Measurements from ENCODE around the gene SCAMP5.
A peak's percentile ranks its signal among the peaks of the same experiment; 100 is the strongest.

The SCAMP5 gene

GRCh38 chr15:74995182-74995778, at the start of gene SCAMP5:
SCAMP5 (plus strand) TSS chr15:74995563; CDS start chr15:75011840, 16,277 bp downstream.
- peak; percentile 98 for DNase-seq (ENCODE audit: low spot score)
- in situ Hi-C loops (cut with MboI; ENCODE audit: low pct_unique_long_range_greater_than_20kb, low sequenced_read_pairs, unreplicated experiment), result no loop called here
- no peak for TF ChIP-seq CTCF (IDR thresholded peaks at IDR 0.05; ENCODE audit: extremely low read depth, insufficient read depth, missing control alignments)

- peak; percentile 75 for DNase-seq (ENCODE audit: low spot score)
- TF ChIP-seq CTCF (IDR thresholded peaks at IDR 0.05; ENCODE audit: extremely low read depth, insufficient read depth, missing control alignments), result peak; percentile 98
- in situ Hi-C loops (cut with MboI; ENCODE audit: low pct_unique_long_range_greater_than_20kb, low sequenced_read_pairs, unreplicated experiment), result no loop called here
Observed at GRCh38 chr15:74950078-74950908, 45.1 kb upstream of the SCAMP5 start.

- in situ Hi-C loops (cut with MboI; ENCODE audit: low pct_unique_long_range_greater_than_20kb, low sequenced_read_pairs, unreplicated experiment), result no loop called here
- TF ChIP-seq CTCF (IDR thresholded peaks at IDR 0.05; ENCODE audit: extremely low read depth, insufficient read depth, missing control alignments), result no peak
- no peak for DNase-seq (ENCODE audit: low spot score)
Observed at GRCh38 chr15:74951006-74951405, 44.4 kb upstream of the SCAMP5 start.

- no peak for DNase-seq (ENCODE audit: low spot score)
- in situ Hi-C loops (cut with MboI; ENCODE audit: low pct_unique_long_range_greater_than_20kb, low sequenced_read_pairs, unreplicated experiment), result no loop called here
- TF ChIP-seq CTCF (IDR thresholded peaks at IDR 0.05; ENCODE audit: extremely low read depth, insufficient read depth, missing control alignments), result no peak
Observed at GRCh38 chr15:74954515-74954914, 40.8 kb upstream of the SCAMP5 start.

GRCh38 chr15:74955017-74955416, 40.3 kb upstream of the SCAMP5 start:
- no peak for DNase-seq (ENCODE audit: low spot score)
- no peak for TF ChIP-seq CTCF (IDR thresholded peaks at IDR 0.05; ENCODE audit: extremely low read depth, insufficient read depth, missing control alignments)
- in situ Hi-C loops (cut with MboI; ENCODE audit: low pct_unique_long_range_greater_than_20kb, low sequenced_read_pairs, unreplicated experiment), result no loop called here

- in situ Hi-C loops (cut with MboI; ENCODE audit: low pct_unique_long_range_greater_than_20kb, low sequenced_read_pairs, unreplicated experiment), result no loop called here
- peak; percentile 73 for DNase-seq (ENCODE audit: low spot score)
Observed at GRCh38 chr15:74955796-74956647, 39.3 kb upstream of the SCAMP5 start.

More at GRCh38 chr15:74955796-74956647, 39.3 kb upstream of the SCAMP5 start:
- TF ChIP-seq CTCF (IDR thresholded peaks at IDR 0.05; ENCODE audit: extremely low read depth, insufficient read depth, missing control alignments), result peak; percentile 69
